Caki2 (cell line): ENCODE data around the gene CDC25B. TPM values are rescaled to one million over a fixed set of nuclear protein-coding genes. Genes with fewer than 3 reads are reported as not detected.
"Not testable (repeated sequence)": the region's sequence is repeated elsewhere in the genome, so short reads cannot be mapped to it uniquely, and the experiment has no call there.

Experiments
- DNase-seq: peaks from one replicate; pipeline ENCODE4 v3.0.0-alpha.2; 2015; ENCODE audit warnings: low read depth
- in situ Hi-C: cut with HindIII; loops from 2 replicates; pipeline ENCODE4 v1.10.0; 2016; ENCODE audit warnings: low sequenced_read_pairs, low pct_unique_long_range_greater_than_20kb, mixed read lengths
- total RNA-seq: library from RNA; depleted of rRNA; stranded (reverse); fragments of >200 nt; shearing (Covaris generic); gene quantifications from 2 replicates; pipeline ENCODE4 v1.2.3, GENCODE V29; 2014; ENCODE audit warnings: low replicate concordance

Gene CDC25B
- total RNA-seq, 1 experiment from 2014 or later, result 34.1 TPM

DNA sequence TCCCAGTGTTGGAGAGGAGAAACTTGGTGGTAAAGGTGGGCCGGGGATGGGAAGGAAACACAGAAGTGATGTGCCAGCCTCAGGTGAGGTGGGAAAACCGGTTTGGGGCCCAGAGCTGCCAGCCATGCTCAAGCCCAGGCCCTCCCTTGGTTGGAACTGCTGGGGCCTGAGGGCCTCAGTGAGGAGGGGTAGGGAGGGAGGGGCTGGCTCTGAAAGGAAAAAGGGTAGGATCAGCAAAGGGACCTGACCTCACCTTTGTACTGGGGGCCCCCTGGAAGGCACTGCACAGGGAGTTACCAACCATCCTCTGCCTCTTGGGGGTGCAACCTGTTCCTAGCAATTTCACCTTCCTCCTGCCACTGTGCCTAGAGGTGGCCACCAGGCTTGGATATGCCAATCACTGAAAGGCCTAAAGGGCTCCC, 13.0 kb upstream of the CDC25B start:
- in situ Hi-C loops, result no loop called here
- DNase-seq, result no peak

- in situ Hi-C loops, result no loop called here
- no peak for DNase-seq
These were observed 12.5 kb upstream of the CDC25B start for GRCh38 chr20:3783511-3784195.

DNA sequence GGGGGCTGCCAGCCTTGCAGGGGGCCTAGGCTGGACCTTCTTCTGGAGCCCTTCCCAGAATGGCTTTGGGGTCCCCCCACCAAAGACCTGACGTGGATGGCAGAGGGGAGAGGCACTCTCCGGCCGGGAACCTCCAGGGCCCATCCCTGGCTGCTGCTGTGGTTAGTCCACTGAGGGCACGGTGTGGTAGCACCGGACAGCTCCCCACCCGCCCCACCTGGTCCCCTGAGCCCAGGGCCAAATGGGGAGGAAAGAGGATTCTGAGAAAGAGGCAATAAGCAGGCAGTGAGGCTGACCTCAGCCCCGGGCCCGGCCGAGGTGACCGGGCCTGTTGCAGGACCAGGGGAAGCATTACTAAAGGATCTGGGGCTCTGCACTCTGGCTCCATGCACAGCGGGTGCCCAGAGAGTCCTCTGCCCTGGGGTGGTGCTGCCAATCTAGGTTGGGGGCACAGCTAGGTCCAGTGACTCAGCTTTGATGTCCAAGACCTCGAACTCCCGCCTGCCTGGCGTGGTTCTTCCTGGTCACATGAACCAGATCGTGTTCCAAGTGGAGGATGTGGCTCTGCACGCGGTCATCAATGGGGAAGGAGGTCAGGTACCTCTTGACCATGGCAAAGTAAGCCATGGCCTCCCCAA, 11.8 kb upstream of the CDC25B start:
- DNase-seq, result no peak
- in situ Hi-C loops, result no loop called here

DNA sequence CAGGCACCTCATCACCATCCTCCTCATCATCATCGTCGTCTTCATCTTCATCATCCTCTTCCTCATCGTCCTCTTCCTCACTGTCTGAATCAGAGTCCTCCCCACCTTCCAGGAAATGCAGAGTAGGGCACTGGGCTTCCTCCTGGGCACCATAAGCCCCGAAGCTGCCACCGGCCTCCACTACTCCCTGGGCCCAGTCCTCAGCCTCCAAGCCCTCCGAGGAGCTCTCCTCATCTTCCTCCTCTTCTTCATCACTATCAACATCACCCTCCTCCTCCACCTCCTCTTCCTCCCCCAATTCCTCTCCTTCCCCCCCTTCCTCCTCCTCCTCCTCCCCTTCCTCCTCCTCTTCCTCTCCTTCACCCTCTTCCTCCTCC, 11.3 kb upstream of the CDC25B start:
- in situ Hi-C loops, result no loop called here
- DNase-seq, result no peak

- DNase-seq, result no peak
- in situ Hi-C loops, result no loop called here
These were observed 10.6 kb upstream of the CDC25B start for GRCh38 chr20:3785240-3786125.

- DNase-seq, result peak; percentile 41
These were observed 10.0 kb upstream of the CDC25B start for GRCh38 chr20:3786126-3786484.

GRCh38 chr20:3786665-3787323, 9.3 kb upstream of the CDC25B start, which contains the start of gene CENPB:
Gene CENPB, minus strand, starts transcription at chr20:3786740. Its CDS starts 257 bp downstream, at chr20:3786483.
- in situ Hi-C loops, result no loop called here
- DNase-seq, result peak; percentile 70

More at GRCh38 chr20:3786126-3786484, 10.0 kb upstream of the CDC25B start:
- in situ Hi-C loops, result no loop called here

DNA sequence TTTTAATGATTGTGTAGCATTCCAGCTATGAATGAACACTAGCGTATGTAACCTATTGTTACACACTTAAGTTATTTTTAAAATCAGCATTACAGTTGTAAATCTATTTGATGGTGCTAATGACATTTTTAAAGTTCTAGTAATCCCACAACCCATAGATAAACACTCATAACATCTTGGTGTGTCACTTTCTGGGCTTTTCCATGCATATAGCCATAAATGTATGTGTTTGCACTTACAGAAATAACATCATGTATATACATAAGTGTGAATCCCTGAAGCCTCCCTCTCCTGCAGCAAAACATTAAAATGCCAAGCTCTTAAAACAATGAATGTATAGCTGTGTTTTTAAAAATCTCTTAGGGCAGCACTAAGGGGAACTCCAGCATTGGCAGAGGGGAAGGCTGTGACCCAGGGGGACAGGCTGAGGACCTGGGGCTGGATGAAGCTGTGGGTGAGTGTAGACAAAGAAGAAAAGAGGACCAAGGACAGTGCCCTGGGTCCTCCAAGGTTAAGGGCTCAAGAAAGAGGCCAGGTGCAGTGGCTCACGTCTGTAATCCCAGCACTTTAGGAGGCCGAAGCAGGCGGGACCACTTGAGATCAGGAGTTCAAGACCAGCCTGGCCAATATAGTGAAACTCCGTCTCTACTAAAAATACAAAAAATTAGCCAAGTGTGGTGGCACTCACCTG, 8.6 kb upstream of the CDC25B start:
- DNase-seq, result no peak
- in situ Hi-C loops, result no loop called here

DNA sequence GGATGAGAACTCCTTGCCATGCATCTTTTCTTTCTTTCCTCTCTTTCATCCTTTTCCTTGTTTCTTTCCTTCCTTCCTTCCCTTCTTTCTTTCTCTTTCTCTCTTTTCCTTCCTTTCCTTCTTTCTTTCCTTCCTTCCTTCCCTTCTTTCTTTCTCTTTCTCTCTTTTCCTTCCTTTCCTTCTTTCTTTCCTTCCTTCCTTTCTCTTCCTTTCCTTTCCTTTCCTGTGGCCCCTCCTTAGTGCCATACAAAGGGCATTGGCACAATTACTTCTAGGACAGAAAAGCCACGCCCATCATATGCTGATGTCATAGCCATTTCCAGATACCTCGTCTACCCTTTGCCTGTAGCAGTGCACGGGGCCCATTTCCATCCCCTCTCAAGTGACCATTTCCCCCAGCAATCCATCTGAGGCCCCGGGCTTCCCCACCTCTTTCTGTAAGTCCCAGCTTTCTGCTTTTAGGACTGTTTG, 7.4 kb upstream of the CDC25B start:
- in situ Hi-C loops, result no loop called here
- DNase-seq, result no peak

DNA sequence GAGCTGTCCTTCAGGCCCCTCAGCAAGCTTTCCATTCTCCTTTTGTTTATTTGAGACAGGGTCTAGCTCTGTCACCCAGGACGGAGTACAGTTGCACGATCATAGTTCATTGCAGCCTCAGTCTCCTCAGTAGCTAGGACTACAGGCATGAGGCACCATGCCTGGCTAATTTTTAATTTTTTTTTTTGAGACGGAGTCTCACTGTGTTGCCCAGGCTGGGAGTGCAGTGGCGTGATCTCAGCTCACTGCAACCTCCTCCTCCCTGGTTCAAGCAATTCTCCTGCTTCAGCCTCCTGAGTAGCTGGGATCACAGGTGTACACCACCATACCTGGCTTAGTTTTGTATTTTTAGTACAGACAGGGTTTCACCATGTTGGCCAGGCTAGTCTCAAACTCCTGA, 6.9 kb upstream of the CDC25B start:
- in situ Hi-C loops, DNase-seq: not testable (repeated sequence)

GRCh38 chr20:3794168-3794567, 1.9 kb upstream of the CDC25B start:
- in situ Hi-C loops, DNase-seq: not testable (repeated sequence)

GRCh38 chr20:3794701-3795420, 1.2 kb upstream of the CDC25B start:
- in situ Hi-C loops, result no loop called here
- no peak for DNase-seq

- in situ Hi-C loops, result no loop called here
- peak; percentile 41 for DNase-seq
These were observed 541 bp downstream of the CDC25B start for GRCh38 chr20:3796477-3797225.

DNA sequence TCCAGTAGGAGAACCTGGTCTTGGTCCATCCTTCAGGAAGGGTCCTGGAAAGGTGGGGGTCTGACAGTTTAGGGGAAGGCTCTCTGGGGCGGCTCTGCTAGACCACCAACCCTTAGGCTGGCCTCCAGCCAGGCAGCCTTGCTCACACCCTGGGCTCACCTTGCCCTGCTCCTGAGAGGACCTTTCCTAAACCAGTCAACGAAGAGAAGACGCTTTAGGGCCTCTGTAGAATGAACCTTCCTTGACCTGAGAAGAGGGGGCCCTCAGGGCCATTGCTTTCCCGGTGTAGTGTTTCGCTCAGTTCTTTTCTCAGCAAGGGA, 1.1 kb downstream of the CDC25B start:
- in situ Hi-C loops, result no loop called here
- DNase-seq, result no peak

DNA sequence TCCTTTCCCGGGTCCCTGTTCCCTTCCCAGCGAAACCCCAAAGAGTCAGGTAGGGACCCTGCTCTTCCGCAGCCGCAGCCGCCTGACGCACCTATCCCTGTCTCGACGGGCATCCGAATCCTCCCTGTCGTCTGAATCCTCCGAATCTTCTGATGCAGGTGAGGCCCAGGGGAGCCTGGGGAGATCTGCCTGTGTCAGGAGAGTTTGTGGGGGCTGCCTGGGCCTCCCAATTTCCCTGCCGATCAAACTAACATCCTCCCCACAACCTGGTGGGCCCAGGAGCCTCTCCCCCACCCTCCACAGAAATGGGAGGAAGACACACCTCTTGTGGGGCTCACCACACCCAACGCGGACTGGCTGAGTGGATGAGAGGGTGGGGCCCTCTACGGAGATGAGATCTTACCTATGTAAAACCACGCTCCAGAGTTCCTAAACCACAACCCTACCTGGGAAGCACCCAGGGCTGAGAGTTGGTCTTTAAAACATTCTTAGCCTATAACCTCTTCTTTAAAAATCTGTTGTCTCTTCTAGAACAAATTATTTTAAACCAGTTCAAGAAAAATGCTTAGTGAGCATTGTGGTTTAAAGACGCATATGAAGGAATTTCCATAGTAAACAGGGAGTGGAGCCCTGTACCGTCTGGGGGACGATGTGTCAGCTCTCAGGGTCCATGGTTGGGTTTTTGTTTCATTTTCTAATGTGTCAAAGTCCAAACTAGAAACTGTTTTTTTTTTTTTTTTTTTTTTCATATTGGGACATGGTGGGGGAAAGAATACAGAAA, 1.7 kb downstream of the CDC25B start:
- DNase-seq, result no peak
- in situ Hi-C loops, result no loop called here

DNA sequence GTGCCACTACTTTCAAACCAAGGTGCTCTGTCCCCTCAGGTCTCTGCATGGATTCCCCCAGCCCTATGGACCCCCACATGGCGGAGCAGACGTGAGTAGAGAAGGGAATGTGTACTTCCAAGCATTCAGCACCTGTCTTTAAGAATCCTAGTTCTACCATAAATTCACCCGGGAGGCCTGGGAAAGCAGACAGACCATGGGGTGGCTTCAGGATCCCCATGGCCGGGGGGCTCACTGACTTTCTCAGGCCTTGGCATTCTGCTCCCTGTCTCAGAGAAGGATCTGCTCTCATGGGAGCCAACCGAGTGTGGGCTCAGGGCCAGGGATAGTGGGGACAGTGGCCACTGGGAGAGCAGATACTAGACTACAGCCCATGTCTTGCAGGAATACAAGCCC, 2.3 kb downstream of the CDC25B start:
- no peak for DNase-seq
- in situ Hi-C loops, result no loop called here
